ENCODE measurements around the gene MMP25.

Gene MMP25

DNA sequence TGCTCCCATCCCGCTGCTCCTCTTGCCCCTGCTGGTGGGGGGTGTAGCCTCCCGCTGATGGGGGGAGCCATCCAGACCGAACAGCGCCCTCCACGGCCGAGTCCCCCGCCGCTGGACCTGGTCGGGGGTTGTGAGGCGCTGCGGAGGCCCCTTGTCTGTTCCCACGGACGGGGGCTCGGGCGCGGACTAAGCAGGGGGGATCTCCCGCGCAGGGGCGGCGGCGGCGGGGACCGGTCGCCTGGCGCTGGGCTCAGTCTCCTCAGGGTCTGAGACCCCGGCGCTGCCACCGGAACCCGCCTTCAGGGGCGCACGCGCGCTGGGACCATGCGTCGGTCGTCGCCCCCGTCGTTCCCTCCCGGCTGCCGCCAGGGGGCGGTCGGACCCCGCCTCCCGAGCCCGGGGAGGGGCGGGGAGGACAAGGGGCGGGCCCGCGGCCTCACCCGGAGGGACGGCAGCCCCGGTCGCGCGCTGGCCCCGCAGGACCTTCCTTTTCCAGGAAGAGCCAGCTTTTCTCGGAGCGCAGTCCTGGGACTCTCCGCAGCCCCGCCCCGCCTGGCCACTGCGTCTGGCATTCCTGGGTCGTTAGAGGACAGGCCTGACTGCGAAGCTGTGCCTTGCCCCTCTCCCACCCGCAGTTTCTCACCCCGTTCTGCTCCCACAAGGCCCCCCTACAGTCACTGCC, 12.8 kb downstream of the MMP25 start:
- no peaks in the 10 kb centered on the region for H3K36me3 ChIP-seq (ENCODE audit: control insufficient read depth, low read length)
- no peaks in the 10 kb centered on the region for H4K20me1 ChIP-seq (ENCODE audit: control insufficient read depth, insufficient read depth, low read depth, low read length)
- H3K4me2 ChIP-seq (ENCODE audit: low read length): peak overlapping the region; percentile 88
- H3K9me3 ChIP-seq (ENCODE audit: control insufficient read depth, insufficient read depth, low read length): no peaks in the 10 kb centered on the region
- no peaks in the 10 kb centered on the region for H3K9me2 ChIP-seq (replicated peaks; ENCODE audit: control insufficient read depth, low read length)
- peak; percentile 79 for TF ChIP-seq CTCF (IDR thresholded peaks at IDR 0.05; ENCODE audit: low read depth, low read length, poor library complexity, severe bottlenecking)
- TF ChIP-seq EZH2phosphoT487 (IDR thresholded peaks at IDR 0.05; ENCODE audit: borderline replicate concordance, low read length): no peak
- H3K27me3 ChIP-seq (ENCODE audit: control insufficient read depth, low read length): no peaks in the 10 kb centered on the region
- H3F3A ChIP-seq (ENCODE audit: control insufficient read depth, insufficient read depth): 0 out of 2 replicates have a peak, but pooled peaks cover 3% of the 10 kb centered on the region
- no peak overlapping the region for H3K27ac ChIP-seq (ENCODE audit: low read depth, low read length)
- H3K4me3 ChIP-seq (ENCODE audit: low read length): peak overlapping the region; percentile 79
- H3K79me2 ChIP-seq (ENCODE audit: control insufficient read depth, low read length): no peaks in the 10 kb centered on the region
- peaks cover 41% of the 10 kb centered on the region for H3K4me1 ChIP-seq (ENCODE audit: control insufficient read depth, low read length)

DNA sequence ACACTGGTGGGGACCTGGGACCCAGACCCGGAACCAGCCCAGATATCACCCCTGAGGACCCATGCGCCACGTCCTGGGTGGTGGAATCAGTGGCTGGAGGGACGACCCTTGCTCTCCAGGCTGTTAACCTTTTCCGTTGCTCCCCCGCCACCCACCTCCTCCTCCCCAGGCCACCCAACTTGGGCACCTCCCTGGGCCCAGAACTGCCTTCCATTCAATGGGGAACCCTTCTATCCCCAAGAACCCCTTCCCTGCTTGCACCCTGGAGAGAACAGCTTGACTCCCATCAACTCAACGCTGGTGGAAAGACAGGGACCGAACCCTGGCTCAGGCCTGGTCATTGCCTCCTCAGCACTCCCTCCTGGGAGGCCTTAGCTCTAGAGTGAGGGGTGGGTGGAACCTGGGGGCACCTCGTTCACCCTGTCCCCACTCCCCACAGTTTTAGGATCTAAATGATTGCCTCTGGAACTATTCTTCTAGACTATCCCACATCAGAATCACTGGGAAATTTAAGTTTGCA, 13.4 kb downstream of the MMP25 start:
- Histone ChIP-seq H3F3A (ENCODE audit: control insufficient read depth, insufficient read depth) (0 out of 2 replicates have a peak, but pooled peaks cover 3% of the 10 kb centered on the region), H3K9me2 (replicated peaks; ENCODE audit: control insufficient read depth, low read length) (no peaks in the 10 kb centered on the region), H3K27ac (ENCODE audit: low read depth, low read length) (no peak overlapping the region), H3K4me2 (ENCODE audit: low read length) (peak overlapping the region; percentile 88), H3K4me3 (ENCODE audit: low read length) (peak overlapping the region; percentile 79), H3K79me2 (ENCODE audit: control insufficient read depth, low read length) (no peaks in the 10 kb centered on the region), H3K9me3 (ENCODE audit: control insufficient read depth, insufficient read depth, low read length) (no peaks in the 10 kb centered on the region), H4K20me1 (ENCODE audit: control insufficient read depth, insufficient read depth, low read depth, low read length) (no peaks in the 10 kb centered on the region), H3K4me1 (ENCODE audit: control insufficient read depth, low read length) (peaks cover 37% of the 10 kb centered on the region), H3K27me3 (ENCODE audit: control insufficient read depth, low read length) (no peaks in the 10 kb centered on the region), H3K36me3 (ENCODE audit: control insufficient read depth, low read length) (no peaks in the 10 kb centered on the region)
- TF ChIP-seq CTCF (IDR thresholded peaks at IDR 0.05; ENCODE audit: low read depth, low read length, poor library complexity, severe bottlenecking) (no peak), EZH2phosphoT487 (IDR thresholded peaks at IDR 0.05; ENCODE audit: borderline replicate concordance, low read length) (no peak)

- no peak for TF ChIP-seq EZH2phosphoT487 (IDR thresholded peaks at IDR 0.05; ENCODE audit: borderline replicate concordance, low read length)
- TF ChIP-seq CTCF (IDR thresholded peaks at IDR 0.05; ENCODE audit: low read depth, low read length, poor library complexity, severe bottlenecking): no peak
- Histone ChIP-seq H3K9me2 (replicated peaks; ENCODE audit: control insufficient read depth, low read length) (no peaks in the 10 kb centered on the region), H3K36me3 (ENCODE audit: control insufficient read depth, low read length) (no peaks in the 10 kb centered on the region), H3K4me3 (ENCODE audit: low read length) (no peak overlapping the region), H3K4me1 (ENCODE audit: control insufficient read depth, low read length) (peaks cover 30% of the 10 kb centered on the region), H4K20me1 (ENCODE audit: control insufficient read depth, insufficient read depth, low read depth, low read length) (no peaks in the 10 kb centered on the region), H3K4me2 (ENCODE audit: low read length) (no peak overlapping the region), H3K9me3 (ENCODE audit: control insufficient read depth, insufficient read depth, low read length) (no peaks in the 10 kb centered on the region), H3F3A (ENCODE audit: control insufficient read depth, insufficient read depth) (no peaks in the 10 kb centered on the region), H3K27me3 (ENCODE audit: control insufficient read depth, low read length) (no peaks in the 10 kb centered on the region), H3K79me2 (ENCODE audit: control insufficient read depth, low read length) (no peaks in the 10 kb centered on the region), H3K27ac (ENCODE audit: low read depth, low read length) (no peak overlapping the region)
These were observed 14.2 kb downstream of the MMP25 start for GRCh38 chr16:3060339-3061127.

Measured in DOHH2 (cell line).